ENCODE data around the gene CRHR1. TPM values are rescaled to one million over a fixed set of nuclear protein-coding genes. Genes with fewer than 3 reads are reported as not detected.
"Not testable (repeated sequence)": the region's sequence is repeated elsewhere in the genome, so short reads cannot be mapped to it uniquely, and the experiment has no call there.

CRHR1 gene
- total RNA-seq, 1 experiment from 2014 or later = not detected

DNA sequence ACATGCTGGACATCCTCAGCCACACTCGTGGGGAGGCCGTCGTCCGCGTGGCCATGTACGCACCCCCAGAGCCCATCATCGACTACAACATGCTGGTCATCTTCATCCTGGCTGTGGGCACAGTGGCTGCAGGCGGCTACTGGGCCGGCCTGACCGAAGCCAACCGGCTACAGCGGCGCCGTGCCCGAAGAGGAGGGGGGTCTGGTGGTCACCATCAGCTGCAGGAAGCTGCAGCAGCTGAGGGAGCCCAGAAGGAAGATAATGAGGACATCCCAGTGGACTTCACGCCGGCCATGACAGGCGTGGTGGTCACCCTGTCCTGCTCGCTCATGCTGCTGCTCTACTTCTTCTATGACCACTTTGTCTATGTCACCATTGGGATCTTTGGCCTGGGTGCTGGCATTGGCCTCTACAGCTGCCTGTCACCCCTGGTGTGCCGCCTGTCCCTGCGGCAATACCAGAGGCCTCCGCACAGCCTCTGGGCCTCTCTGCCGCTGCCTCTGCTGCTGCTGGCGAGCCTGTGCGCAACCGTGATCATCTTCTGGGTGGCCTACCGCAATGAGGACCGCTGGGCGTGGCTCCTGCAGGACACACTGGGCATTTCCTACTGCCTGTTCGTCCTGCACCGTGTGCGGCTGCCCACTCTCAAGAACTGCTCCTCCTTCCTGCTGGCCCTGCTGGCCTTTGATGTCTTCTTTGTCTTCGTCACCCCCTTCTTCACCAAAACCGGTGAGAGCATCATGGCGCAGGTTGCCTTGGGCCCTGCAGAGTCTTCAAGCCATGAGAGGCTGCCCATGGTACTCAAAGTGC is 61.5 kb downstream of the CRHR1 start:
- DNase-seq (ENCODE audit: low spot score) = no peak

DNA sequence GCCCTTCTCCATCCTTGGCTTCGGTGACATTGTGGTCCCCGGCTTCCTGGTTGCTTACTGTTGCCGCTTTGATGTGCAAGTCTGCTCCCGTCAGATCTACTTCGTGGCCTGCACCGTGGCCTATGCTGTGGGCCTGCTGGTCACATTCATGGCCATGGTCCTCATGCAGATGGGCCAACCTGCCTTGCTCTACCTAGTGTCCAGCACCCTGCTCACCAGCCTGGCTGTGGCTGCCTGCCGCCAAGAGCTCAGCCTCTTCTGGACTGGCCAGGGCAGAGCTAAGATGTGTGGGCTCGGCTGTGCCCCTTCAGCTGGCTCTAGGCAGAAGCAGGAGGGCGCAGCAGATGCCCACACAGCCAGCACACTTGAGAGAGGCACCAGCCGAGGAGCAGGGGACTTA is 62.1 kb downstream of the CRHR1 start:
- no peak for DNase-seq (ENCODE audit: low spot score)

DNA sequence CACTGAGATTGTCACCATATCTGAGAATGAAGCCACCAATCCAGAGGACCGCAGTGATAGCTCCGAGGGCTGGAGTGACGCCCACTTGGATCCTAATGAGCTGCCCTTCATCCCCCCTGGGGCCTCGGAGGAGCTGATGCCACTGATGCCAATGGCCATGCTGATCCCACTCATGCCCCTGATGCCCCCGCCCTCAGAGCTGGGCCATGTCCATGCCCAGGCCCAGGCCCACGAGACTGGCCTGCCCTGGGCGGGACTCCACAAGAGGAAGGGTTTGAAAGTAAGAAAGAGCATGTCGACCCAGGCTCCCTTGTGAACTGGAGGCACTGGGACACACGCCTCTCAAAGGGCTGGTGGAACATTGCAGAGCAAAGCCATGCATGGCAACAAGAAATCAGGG is 62.5 kb downstream of the CRHR1 start:
- no peak for DNase-seq (ENCODE audit: low spot score)

DNA sequence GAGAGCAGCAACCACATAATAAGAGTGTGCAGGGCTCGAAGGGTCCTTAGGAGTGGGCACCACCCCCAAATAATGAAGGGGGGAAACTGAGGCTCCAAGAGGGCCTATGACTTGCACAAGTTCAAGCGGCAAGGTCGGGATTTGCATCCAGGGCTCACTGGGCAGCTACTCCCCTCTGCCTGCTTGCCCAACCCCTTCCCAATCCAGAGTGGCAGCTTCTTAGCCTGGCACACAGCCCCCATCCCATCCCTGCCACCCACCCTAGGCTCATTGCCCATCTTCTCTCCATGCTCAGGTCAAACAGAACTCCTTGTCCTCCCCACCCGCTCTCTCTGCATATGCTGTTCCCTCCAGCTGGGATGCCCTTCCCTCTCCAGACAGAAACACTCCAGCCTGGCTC is 63.0 kb downstream of the CRHR1 start:
- DNase-seq (ENCODE audit: low spot score) = no peak

DNA sequence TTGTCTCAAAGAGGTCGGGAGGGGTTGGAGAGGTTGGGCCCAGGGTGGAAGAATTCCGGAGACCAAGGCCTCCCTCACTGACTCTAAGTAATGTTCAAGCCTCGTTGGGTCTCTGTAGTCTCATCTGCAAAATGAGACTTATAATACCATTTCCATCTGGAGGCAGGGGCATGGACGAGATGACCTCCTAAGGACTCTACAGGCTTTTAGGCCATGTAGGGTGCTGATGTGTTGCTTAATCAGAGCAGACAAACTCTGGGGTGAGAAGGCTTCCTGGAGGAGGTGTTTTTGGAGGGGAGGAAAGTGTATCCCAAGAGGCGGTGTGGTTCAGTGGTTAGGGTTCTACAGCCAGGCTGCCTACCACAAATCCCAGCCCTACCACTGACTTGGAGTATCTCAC is 63.6 kb downstream of the CRHR1 start:
- no peak for DNase-seq (ENCODE audit: low spot score)

DNA sequence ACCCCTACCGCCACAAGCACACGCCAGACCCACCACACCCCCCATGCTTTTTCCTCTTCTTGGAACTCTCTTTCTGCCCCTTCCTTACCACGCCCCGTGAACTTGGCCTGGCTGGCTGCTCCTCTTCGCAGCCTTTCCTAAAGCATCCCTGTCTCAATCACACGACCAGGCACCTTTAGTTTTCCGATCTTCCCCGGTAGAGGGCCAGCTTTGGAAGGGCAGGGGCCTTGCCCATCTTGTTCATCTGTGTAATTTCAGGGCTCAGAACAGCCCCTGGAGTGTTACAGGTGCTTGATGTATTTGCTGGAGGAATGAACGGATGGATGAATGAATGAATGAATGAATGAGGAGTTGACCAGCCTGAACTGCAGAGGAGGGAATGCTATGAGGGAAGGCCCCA is 64.3 kb downstream of the CRHR1 start:
- no peak for DNase-seq (ENCODE audit: low spot score)

DNA sequence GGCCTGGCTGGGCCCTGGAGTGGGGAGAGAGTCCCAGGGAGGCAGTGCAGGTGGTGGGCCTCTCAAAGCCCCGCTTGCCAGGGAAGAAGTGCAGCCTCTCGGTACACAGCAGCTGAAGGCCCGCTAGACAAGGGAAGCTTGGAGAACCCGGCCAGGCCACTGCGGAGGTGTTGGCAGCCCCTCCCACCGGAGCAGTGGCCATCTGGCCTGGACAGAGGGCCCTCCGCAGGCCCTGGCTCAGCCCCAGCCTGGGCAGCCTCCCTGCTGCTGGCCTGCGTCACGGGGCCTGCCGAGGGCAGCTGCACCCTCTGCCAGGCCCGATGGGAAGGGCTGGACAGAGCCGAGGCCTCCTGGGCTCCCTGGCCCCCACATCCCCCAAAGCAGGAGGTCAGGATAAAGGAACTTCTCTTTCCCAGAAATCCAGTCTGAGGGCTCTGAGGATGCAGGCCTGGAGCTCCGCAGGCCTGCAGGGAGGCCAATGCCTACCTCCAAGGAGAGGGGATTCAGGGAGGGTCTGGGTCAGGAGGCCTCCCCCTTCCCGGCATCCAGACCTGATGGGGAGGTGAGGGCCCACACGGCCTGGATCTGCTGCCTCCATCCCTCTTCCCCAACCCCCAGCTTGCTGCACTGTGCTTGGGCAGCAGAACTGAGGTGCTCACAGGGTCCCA is 64.9 kb downstream of the CRHR1 start:
- DNase-seq (ENCODE audit: low spot score) = no peak

DNA sequence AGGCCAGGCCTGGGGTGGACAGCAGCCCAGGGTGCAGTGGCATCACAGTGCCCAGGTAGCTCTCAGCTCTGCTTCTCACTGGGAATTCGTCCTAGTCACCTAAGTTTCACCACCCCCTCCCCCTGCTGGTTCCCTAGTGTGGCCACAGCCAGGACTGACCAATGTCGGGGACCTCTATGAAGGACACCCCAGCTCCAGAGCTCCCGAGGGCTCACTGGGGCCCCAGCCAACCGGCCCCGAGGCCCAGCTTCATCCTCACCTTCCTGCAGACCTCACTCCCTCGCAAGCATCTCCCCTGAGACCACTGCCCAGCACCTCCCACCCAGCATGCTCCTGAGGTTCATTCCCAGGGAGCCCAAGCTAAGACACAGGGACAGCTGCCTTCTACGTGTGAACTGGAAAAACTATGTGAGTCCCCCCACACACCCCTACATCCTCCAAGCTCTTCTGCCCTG is 65.4 kb downstream of the CRHR1 start:
- no peak for DNase-seq (ENCODE audit: low spot score)

DNA sequence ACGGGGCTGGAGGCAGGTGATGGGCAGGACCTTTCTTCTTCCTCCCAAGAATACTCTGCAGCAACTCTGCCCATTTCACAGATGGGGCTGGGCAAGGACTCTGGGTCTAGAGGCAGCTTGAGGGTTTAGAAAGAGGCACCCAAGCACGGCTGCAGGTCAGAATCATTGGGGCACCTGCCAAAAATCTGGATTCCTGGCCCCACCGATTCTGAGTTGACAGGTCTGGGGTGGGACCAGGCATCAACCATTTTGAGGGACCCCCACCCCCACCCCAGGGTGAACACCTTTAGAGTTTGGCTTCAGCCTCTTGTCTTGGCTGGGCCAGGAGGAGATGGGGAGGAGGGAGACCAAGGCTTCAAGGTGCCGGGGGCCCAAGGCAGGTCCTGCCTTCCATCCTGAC is 65.9 kb downstream of the CRHR1 start:
- DNase-seq (ENCODE audit: low spot score) = no peak

DNA sequence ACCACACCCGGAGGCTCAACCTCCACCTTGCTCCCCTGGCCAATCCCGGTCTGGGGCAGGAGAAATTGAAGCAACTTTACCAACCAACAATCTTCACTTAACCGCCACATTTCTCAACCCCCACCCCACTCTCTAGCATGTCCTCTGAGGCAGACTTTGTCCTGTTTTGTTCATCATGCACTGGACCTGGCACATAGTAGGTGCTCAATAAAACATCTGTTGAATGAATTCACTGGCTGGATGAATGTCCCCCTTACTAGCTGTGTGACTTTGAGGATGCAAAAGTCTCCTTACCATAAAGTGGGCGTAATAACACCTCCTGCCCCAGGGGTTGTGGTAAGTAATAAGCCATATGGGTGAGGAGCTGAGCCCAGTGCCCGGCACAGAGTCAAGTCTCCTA is 66.3 kb downstream of the CRHR1 start:
- no peak for DNase-seq (ENCODE audit: low spot score)

DNA sequence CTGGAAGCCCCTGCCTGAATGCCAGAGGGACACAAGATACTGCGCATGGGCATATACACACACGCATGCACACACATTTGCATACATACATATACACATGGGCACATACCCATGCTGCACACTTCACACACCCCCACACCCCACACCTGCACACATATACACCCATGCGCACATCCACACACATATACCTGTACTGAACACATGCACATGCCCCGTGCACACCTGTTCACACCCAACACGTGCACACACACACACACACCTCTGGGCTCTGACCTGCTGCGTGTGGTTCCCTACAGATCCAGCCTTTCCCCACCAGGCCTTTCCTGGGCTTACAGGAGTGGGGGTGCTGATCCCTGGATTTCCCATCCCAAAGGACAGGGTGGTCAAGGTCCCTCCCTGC is 66.9 kb downstream of the CRHR1 start:
- DNase-seq (ENCODE audit: low spot score) = no peak

DNA sequence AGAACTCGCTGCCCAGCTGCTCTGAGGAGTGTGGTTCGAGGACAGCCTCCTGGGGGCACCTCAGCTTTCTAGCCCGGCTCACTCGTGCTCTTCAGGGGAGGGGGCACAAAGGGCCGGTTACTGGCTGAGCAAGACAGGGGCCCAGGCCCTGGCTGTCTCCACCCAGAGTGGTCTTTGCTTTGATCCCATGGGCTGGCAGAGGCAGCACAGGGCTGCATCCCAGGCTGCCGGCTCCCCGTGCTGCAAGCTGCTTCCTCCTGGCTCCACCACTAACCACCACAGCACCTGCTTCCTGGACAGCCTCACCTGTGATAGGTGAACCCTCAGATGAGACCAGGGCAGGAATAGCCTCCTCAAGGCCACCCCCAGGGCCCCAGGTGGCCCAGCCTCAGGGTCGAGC is 67.3 kb downstream of the CRHR1 start:
- no peak for DNase-seq (ENCODE audit: low spot score)

DNA sequence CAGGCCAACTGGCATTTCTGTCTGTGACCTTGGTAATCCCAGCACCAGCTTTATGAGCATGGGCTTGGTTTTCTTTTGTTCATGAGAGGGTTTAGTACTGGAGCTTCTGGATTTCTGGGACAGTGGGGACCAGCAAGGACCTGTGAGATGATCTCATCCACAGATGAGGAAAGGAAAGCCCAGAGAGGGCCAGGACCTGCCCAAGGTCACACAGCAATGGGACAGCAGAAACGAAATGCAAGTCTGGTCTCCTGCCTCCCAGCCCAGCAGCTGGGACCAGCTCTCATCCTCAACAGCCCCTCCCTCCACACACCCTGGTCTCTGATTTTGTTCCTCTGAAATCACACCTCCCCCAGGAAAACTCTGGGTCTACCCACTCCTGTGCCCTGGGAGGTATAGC is 67.8 kb downstream of the CRHR1 start:
- DNase-seq (ENCODE audit: low spot score) = no peak

DNA sequence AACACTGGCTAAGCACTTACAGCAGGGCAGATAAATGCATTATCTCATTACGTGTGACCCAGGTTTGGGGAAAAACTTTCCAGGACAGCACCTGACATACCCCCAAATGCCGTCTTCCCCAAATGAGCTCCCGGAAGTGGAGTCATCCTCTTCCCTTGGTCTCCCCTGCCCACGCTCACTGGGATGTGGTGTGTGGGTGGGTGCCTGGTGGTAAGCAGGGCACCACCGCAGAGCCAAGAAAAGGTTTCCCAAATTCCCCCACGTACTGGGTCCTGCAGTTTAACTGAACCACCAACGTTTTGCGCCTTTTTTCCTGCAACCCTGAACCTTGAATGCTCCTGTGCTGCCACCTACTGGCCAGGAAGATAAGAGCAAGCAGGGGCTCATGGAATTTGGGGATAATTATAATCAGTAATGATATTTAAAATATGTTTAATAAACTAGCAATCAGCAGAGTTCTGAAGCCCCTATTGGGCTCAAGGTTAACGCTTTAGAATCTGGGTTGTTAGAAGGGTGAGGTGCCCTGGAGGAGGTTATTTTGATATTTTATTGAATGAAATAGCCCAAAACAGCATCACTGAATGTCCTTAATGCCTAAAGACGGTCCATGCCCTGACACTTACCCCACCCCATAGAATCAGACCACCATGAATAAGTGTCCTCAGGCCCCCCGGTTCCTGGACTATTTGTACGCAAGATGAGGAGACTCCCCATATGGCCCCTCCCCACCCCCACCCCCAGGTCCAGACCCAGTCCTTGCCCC is 68.6 kb downstream of the CRHR1 start:
- peak; percentile 75 for DNase-seq (ENCODE audit: low spot score)

DNA sequence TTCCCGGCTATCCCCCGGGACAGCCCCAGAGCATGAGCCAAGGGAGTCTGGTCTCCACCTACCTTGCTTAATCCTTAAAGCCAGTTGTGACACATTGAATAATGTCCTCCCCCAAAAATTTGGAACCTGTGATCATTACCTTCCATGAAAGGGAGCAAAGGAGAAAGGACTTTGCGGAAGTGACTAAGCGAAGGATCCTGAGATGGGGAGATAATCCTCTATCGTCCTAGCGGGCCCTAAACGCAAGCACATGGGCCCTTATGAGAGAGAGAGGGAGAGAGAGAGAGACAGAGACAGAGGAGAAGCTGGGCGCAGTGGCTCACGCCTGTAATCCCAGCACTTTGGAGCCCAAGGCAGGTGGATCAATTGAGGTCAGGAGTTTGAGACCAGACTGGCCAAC is 70.1 kb downstream of the CRHR1 start:
- no peak for DNase-seq (ENCODE audit: low spot score)

DNA sequence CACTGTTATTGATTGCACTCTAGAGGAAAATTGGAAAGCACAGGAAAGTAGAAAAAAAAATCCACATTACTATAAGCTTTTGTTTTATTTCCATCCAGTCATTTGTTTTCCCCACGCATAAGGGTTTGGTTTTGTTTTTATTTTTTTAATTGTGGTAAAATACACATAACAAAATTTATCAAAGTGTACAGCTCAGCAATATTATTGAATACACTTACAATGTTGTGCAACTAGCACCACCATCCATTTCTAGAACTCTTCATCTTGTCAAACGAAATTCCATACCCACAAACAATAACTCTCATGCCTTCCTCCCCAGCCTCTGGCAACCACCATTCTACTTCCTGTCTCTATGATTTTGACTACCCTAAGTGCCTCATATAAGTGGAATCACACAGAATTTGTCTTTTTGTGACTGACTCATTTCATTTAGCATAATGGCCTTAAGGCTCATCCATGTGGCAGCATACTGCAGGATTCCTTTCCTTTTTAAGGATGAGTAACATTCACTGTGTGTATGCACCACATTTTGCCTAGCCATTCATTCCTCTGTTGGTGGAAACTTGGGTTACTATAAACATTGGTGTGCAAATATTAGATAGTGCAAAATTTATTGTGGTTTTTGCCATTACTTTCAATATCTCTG is 71.7 kb downstream of the CRHR1 start:
- DNase-seq (ENCODE audit: low spot score) = no peak

DNA sequence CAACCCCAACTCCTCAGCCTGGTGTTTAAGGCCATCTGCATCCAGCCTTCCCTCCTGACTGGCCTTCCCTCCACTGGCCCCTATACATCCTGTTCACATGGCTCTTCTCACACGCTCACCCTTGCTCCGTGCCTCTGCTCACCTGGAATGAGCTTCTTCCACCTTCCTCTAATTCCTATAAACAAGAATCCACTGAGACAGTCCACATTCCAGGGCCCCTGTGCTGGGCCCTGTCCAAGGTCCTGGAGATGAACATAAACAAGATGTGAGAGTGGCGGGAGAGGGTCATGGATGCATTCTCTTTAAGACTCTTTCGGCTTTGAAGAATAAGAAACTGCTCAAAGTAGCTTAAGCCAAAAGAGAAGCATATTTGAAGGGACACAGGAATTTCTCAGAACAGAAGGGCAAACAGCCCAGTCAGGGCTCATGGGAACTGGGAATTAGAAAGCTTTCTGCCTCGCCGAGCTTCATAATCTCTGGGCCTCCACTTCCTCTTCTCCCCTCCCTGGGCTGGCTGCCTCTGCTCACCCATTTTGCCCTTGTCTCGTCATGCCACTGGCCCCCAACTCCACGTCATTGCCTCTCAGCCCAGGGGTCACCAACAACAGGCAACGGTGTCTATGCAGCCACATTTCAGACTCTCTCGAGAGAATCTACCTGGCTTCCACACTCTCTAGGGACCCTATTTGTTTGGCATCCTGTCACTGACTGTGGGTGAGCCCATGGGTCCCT is 74.0 kb downstream of the CRHR1 start:
- DNase-seq (ENCODE audit: low spot score) = peak; percentile 49

DNA sequence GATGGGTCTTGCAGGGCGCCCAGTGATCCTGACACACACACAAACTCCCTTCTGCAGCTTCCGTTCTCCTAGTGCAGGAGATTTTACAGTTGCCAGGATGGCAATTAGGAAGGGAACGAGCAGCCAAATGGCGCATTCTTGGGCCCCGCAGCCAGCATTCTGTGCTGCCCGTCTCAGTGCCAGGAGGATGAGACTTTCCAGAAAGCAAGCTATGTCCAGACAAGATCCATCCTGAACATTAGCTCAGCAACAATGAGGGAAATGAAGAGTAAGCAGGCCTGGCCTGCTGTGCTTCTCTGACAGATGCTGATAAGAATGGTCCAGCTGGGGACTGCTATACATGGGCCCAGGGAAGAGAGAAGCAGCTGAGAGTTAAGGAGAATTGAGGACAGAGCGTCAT is 77.0 kb downstream of the CRHR1 start:
- no peak for DNase-seq (ENCODE audit: low spot score)

DNA sequence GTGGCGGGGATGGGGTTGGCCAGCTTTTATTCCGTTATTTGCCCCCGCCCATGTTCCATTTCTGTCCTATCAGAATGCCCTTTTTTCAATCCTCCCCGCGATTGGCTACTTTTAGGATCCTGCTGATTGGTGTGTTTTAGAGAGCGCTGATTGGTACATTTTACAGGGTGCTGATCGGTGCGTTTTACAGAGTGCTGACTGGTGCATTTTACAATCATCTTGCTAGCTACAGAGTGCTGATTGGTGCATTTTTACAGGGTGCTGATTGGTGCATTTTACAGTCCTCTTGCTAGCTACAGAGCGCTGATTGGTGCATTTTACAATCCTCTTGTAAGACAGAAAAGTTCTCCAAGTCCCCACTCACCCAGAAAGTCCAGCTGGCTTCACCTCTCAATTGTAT is 78.0 kb downstream of the CRHR1 start:
- not testable (repeated sequence) for DNase-seq (ENCODE audit: low spot score)

DNA sequence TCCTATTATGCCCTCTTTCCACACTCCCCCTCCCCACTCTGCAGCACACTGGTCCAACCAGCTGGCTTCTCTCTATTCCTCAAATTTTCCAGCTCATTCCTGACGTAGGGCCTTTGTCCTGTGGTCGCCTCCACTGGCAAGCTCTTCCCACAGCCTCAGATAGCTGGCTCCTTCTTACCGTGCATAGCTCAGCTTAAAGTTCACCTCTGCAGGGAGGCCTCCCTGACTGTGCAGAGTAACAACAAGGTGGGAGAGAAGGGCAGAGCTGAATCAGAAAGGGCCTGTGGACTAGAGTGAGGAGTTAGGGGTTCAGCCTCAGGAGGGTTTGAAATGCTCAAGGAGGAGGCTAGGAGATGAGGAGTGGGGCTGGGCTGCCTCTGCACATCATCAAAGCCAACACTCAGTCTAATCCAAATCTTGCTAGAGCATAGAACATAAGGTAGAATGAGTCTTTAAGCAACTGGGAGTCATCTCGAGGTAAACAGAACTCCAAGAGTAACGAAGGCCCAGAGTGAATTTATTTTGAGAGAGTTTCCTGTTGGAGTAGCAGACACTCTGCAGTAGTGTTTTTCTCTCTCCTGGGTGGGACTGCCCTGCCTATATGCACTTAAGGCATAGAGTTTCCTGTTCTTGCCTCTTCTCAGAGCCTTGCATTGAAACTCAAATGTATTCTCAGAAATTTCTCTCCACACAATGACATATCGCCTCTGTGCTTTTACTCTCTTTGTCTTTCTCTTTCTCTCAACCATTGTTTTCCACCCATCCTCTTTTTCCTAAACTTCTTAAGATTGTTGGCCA is 79.9 kb downstream of the CRHR1 start:
- no peak for DNase-seq (ENCODE audit: low spot score)

DNA sequence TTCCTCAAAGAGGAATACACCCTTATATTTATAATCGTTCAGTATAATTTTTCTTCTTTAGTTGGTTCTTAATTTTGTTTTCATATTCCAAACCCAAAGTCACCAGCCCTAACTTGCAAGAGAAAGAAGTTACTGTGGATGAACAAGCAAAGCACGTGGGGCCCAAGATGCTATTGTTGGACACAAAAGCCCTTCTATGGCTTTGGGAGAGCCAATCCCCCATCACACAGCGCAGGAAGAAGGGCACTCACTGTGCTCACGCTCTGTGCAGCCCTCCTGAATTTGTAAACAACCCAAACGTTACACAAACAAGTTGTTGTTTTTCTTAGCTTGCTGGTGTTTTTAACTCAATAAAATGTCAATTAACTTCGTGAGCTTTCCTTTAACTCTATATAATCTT is 83.1 kb downstream of the CRHR1 start:
- no peak for DNase-seq (ENCODE audit: low spot score)

Measured in HT-29 (cell line).